GM19023 (cell line): Measurements from ENCODE around the gene NEU2.
"Not testable (repeated sequence)": the region's sequence is repeated elsewhere in the genome, so short reads cannot be mapped to it uniquely, and the experiment has no call there.

ENCODE experiments used
- ATAC-seq: cut with Tn5 transposase; IDR thresholded peaks from one replicate; pipeline ENCODE4 v1.9.1; 2021; ENCODE audit warnings: mild to moderate bottlenecking, moderate library complexity; ENCODE audit not compliant: unreplicated experiment

Gene NEU2

DNA sequence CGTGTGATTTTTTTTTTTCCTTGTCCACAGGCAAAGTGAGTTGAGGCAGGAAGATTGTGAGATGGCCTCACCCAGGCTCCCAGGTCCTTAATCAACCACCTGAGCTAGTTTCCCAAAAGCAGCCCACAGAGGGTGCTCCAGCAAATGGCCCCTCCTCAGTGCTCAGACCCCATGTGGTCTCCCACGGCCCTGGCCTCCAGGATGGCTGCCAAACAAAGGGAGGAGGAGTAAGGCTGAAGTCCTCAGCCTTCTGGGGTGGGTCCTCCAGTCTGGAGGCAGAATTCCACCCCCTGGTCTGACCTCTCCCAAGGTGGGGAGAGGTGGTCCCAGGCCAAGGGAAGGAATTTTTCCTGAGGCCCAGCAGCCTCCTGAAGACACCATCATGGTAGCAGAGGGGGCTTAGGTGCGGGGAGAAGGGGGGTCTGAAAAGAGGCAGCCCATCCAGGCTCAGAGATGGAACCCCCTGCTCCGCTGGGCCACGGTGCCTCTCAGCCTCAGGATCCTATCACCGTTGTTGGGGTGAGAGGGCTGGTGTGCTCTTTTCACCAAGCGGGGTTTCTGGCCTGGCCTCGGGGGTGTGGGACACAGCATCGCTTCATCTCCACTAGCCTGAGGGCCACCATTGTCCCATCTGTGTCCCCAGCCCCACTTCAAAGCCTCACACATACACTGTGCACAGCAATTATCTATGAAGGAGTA is 21.8 kb upstream of the NEU2 start:
- no peak for ATAC-seq

DNA sequence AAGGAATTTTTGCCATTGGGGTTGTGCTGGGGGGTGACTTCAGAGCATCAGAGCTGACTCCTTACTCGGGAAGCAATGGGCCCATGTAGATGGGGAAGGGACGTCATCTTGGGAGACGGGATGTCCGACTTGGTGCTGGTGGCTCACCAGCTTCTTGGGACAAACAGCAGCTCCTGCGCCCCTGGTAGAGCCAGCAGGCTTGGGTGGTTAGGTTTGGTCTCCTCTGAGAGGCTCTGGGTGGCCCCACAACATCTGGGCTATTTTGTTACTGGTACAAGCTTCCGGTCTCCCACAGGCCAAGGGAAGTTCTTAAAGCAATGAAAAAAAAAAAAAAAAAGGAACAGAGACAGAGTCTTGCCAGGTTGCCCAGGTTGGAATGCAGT is 21.2 kb upstream of the NEU2 start:
- no peak for ATAC-seq

DNA sequence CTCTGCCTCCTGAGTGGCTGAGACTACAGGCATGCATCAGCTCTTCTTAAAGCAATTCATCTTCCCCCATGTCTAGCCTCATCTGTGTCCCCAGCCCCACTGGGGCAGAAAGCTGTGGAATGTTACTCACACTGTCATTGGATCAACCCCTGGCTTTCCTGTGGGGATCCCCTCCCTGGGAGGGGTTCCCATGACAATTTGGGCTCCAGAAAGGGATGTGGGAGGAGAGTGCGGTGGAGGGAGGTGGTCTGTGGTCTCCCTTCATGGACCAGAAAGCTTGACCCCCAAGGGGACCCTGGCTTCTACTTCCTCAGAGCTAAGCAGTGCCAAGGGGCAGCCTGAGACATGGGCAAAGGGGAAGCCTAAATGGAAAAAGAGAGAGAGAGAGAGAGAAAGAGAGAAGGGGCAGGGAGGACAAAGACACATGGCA is 20.8 kb upstream of the NEU2 start:
- ATAC-seq = no peak

DNA sequence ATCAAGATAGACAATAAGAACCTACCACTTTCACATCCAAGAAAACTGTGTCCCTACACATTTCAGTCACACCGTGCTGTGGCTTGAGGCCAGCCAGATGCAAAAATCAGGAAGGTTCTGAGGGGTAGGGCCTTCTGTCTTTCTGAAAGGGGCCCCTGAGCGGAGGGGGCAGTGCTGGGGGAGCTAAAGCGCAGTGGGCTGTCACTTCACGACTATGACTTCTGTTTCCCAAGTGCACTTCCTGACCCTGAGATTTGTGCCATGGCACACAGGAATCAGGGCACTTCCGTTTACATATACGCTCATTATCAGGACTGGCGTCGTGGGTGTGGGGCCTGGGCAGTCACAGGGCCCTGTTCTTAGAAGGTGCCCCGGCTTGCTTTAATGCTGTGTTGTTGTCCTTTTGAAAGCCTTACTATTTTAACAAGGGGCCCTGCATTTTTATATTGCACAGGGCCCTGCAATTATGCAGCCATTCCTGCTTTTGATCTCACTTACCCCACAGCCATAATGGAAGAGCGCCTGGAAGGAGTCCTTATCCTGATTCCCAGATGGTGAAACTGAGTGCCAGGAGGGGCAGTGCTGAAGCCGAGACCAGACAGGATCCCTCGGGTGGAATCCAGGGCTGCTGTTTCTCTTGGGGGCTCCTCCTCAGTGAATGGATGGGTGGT is 20.0 kb upstream of the NEU2 start:
- no peak for ATAC-seq

DNA sequence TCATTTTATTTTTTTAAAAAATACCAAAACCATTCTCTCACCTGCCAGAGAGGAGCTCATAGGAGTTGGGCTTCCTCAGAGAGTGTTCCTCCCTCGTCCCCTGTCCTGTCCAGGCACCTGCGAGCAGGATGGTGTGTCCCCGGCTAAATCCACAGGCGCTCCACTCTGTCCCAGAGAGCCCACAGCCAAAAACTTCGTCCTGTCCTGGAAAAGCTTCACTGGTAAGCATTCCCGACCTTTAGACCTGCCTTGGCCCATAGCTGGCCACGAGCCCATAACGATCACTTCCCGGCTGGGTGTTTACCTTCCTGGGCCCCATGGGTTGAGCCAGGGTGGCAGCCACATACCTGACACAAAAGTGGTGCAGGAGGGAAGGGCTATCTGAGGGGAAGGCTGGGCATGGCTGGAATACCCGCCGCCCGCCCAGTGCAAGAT is 19.4 kb upstream of the NEU2 start, which contains the start of gene NGEF:
Gene NGEF, minus strand, starts transcription at position 230 of the 435 bp plus-strand sequence. CDS start 38,366 bp downstream, outside the sequence.
- no peak for ATAC-seq

DNA sequence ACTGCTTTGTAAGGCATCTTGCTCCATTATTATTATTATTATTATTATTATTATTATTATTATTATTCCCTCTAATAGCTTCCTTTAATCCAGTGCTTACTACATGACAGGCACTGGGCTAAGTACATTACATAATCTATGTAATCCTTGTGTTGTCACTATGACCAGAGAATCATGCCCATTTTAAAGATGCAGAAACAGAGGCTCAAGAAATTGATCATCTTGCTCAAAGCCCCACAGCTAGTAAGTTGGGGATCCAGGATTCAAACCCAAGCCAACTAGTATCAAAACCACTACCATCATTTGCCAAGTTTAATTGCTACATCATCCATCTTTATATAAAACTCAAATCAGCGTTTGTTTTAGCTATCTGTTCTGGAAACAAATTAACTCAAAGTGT is 18.8 kb upstream of the NEU2 start:
- no peak for ATAC-seq

DNA sequence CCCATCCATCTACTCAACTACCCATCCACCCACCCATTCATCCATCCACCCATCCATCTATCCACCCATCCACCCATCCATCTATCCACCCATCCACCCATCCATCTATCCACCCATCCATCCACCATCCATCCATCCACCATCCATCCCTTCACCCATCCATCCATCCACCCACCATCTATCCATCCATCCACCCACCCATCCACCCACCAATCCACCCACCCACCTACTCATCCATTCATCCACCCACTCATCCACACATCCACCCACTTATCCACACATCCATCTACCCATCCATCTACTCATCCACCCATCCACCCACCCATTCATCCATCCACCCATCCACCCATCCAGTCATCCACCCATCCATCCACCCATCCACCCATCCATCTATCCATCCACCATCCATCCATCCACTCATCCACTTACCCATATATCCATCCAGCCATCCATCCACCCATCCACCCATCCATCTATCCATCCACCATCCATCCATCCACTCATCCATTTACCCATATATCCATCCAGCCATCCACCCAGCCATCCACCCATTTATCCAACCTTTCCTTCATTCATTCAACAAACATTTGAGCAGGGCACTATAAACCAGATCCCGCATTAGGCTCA is 17.3 kb upstream of the NEU2 start:
- no peak for ATAC-seq

DNA sequence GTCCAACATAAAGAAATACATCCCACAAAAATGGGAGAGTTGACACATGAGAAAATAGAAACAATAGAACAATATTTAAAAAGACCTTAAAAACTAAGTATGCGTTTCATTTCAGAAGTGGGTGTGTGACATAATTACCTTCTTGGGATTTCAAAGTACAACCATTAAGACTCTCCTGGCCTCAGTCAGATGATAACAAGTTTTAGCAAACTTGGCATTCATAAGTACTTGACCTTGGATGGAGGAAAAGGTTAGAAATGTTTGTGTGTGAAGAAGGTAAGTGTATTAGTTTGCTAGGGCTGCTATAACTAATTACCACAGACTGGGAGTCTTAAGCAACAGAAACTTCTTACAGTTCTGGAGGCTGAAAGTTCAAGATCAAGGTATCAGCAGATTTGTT is 14.5 kb upstream of the NEU2 start:
- no peak for ATAC-seq

DNA sequence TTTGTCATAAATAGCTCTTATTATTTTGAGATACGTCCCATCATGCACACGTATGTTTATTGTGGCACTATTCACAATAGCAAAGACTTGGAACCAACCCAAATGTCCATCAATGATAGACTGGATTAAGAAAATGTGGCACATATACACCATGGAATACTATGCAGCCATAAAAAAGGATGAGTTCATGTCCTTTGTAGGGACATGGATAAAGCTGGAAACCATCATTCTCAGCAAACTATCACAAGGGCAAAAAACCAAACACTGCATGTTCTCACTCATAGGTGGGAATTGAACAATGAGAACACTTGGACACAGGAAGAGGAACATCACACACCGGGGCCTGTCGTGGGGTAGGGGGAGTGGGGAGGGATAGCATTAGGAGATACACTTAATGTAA is 12.9 kb upstream of the NEU2 start:
- not testable (repeated sequence) for ATAC-seq

DNA sequence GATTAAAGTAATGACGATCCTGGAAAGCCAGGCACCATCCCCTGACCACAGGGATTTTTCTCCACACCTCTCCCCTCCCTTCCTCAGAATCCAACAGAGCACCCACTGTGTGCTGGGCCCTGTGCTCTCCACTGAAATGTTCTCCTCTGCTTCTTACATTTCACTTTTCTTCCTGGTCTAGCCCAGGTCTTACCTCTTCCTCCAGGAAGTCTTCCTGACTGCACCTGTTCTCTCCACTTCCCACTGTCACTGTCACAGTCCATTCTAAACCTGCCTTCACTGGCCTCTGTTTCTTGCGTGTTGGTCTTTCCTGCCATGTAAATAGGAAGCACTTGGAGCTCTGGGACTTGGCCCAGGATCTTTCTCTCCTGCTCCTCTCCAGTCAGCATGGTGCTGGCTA is 12.0 kb upstream of the NEU2 start:
- ATAC-seq = no peak

DNA sequence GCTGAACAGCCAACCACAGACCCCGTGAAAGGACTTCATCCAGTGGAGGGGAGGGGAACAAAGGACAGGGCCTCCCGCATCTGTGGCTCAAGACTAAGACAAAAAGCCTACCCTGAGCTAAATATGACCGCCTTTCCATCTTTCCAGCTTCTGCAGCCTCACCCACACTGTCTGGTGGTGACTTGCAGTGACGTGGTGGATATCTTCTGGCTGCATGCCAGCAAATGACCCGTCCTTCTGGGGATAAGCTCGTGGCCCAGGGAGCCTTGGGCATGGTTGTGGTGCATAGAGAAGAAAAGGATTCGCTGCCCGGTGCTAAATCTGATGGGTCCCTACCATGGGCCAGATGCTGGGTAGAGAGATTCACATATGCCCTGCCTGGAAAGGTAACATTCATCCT is 10.7 kb upstream of the NEU2 start:
- ATAC-seq = no peak

DNA sequence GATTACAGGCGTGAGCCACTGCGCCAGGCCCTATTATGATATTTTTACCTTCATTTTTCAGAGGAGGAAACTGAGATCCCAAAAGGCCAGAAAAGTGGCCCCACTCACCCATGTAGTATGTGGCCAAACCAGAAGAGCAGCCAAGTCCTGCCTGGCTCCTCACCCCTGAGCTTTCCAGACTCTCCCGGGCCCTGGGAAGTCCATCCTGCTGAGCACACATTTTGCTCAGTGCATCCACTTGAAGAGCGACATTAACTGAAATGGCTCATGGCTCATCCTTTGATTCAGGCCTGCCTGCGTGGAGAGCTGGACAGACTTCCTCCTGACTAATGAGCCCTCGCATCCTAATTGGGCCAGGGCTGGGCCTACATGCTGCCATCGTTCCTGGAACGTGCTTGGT is 9.9 kb upstream of the NEU2 start:
- ATAC-seq = no peak

DNA sequence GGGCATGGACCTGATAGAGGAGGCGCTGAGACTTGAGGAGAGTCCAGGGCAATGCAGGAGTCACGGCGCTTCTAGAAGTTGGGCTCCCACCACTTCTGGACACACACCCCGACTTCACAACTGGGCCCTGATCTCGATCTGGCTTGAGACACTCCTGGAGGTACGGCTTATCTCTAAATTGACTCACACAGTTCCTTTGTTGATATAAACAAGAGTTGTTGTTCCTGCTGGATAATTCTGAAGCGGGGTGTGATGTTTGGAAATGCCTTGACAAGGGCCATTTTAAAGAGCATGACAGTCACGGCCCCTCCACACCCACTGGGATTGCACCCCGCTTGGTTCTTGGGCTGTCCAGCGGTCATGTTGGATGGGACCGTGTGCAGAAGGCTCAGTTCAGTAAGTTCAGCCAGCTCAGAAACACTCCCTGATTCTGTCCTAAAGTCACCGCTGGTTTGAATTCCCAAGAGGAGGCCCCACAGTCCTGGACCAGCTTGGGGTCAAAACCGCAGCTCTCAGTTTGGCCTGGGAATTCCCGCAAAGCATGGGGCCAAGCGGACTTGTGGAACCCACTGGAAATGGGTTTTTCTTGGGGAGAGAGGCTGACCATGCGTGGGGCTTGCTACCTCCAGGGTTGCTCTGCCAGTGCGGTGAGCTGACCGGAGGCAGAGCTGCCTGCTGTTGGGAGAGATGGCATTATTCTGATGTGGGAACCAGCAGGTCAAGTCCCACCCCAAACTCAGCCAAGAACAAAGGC is 9.3 kb upstream of the NEU2 start:
- ATAC-seq = no peak

DNA sequence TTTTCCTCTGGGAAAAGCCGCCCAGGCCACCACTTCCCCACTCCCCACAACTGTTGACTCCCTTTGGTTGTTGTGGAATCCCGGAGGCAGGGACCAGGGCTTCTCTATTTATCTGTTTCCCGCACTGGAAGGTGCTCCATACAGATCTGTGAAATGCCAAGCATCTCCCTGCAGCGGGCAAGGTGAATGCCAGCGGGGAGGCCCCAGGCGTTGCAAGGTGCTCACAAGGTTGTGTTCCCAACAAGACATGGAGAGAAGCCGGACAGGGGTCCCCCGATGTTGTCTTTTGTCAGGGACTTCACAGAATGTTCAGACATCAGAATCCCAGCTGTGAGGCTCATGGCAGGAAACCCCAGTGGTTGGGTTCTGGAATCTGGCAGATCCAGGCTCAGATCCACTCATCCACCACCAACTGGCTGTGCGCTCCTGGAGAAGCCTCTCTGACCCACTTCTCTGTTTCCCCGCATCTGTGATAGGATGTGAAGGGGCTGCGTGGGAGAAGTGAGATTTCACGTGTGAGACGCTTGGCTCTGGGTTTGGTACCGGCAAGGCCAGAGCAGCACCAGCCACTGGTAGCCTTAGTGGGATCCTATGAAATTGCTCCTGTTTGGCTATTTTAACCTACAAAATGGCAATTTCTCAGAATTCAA is 8.6 kb upstream of the NEU2 start:
- ATAC-seq = no peak

DNA sequence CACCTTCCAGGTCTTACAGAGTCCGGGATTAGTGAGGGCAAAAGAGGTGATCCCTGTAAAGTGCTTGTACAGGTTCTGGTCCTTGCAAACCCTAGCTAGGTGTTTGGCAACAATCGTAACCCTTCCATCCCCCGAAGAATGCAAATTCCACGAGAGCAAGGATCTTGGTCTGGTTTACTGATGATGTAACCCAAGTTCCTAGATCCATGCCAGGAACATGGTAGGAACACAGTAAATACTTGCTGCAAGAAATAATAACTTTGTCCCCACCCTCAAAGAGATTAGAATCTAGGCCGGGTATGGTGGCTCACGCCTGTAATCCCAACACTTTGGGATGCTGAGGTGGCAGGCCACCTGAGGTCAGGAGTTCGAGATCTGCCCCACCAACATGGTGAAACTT is 6.8 kb upstream of the NEU2 start:
- ATAC-seq = no peak

DNA sequence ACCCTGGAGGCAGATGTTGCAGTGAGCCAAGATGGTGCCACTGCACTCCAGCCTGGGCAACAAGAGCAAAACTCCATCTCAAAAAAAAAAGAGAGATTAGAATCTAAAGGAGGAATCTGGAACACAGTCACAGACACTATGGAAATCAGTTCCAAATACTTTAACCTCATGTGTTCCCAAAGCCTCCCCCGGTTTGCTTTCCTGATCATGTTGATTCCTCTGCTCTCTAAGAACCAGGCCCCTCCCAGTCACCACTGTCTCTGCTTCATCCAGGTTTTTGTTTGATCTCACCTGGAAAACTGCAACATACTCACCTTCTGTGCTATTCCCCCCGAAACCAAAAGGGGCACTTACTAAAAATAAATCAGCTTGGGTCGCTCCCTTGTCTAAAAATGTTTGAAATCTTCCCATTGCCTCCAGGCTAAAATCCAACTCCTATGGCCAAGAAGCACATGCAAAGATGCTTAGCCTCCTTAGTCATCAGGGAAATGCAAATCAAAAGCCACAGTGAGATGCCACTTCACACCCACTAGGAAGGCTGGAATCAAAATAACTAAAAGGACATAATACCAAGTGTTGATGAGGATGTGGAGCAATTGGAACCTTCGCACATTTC is 6.2 kb upstream of the NEU2 start:
- ATAC-seq = no peak

DNA sequence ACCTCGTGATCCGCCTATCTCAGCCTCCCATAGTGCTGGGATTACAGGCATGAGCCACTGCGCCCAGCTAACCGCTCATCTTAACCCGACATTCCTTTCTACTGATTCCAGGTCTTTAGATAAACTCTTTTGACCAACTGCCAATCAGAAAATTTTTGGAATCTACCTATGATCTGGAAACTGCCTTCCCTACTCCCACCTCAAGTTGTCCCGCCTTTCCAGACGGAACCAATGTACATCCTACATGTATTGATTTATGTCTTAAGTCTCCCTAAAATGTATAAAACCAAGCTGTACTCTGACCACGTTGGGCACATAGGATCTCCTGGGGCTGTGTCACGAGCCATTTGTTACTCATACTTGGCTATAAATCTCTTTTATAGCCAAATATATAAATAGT is 3.2 kb upstream of the NEU2 start:
- no peak for ATAC-seq

DNA sequence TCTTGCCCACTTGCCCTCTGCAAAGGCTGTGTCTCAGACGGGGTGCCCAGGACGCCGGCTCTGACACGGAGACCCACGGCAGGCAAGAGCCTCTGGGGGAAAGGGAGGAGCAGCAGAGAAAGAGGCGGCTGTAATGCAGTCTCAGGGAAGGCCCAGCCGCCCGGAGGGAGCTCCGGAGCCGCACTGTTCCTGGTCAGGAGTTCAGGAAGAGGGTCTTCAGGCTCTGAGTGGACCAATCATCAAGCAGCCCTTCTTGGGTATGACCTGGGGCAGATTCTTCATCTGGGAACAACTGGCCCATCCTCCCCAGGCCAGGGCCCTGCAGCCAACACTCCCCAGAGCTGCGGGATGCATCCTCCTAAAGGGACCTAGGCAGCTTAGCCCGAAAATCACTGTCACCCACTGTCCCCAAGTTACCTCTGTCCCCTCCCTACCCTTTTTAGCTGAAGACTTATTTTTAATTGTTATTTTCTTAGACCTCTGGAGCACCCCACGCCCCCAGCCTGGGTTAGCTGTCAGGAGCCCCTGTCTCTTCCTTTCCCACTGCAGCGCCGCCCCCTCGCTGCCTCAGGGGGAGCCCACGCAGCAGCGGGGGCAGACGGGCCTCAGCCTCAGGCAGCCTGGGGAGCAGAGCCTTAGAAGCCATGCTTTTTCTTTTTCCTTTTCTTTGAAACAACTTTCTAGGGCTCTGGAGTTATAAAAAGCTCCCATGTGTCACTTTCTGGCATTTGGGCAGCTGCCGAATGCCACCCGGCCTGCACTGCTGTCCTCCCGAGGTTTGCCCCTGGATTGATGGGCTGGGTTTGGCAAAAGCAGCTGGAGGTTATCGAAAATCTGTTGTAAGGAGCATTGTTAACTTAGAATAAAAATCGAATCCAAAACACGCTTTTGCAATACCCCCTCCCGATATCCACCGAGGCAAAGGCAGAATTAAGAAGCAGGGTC is 644 bp upstream of the NEU2 start:
- ATAC-seq = no peak

DNA sequence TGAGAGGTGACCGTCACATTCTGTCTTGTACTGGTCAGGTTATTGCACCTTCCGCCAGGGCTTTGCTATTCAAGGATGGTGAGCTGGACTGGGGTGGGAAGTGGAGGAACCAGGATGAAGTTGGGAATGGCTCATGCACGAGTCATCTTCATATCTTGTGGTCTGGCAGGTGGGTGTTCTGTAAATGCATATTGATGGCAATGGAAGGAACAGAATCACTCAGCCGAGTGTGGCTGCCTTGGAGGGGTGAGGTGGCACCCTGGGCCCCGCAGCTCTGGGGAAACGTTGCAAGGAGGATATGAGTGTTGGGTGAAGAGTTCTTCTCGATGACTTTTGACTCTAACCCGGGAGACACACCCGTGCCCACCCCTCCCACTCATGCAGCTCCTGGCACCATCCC is 1.2 kb downstream of the NEU2 start:
- ATAC-seq = no peak
